Measurements from ENCODE around the gene ZFP1. TPM values are rescaled to one million over a fixed set of nuclear protein-coding genes. Genes with fewer than 3 reads are reported as not detected.
"Not testable (repeated sequence)": the region's sequence is repeated elsewhere in the genome, so short reads cannot be mapped to it uniquely, and the experiment has no call there.

Gene ZFP1
- total RNA-seq, 2 donors from 2014 or later: 11.2 to 16.7 TPM

- Mint-ChIP-seq H3K4me1 (ENCODE audit: low read depth in 2 of 2) (no peaks in the 10 kb centered on the region), H3K9me3 (no peaks in the 10 kb centered on the region), H3K36me3 (no peaks in the 10 kb centered on the region), H3K4me3 (no peak overlapping the region), H3K27me3 (peaks cover 22 to 25% of the 10 kb centered on the region in 2 donors), H3K27ac (no peak overlapping the region)
- DNase-seq (ENCODE audit: low spot score): no peak
- ATAC-seq: no peak
Observed at GRCh38 chr16:75193730-75194444, 45.6 kb downstream of the ZFP1 start.

- ATAC-seq (no peak), DNase-seq (ENCODE audit: low spot score) (no peak)
- Mint-ChIP-seq H3K4me3 (no peak overlapping the region), H3K36me3 (no peaks in the 10 kb centered on the region), H3K4me1 (ENCODE audit: low read depth in 2 of 2) (peaks cover 0 to 5% of the 10 kb centered on the region in 2 donors), H3K27me3 (peaks cover 25 to 30% of the 10 kb centered on the region in 2 donors), H3K9me3 (no peaks in the 10 kb centered on the region), H3K27ac (no peak overlapping the region)
Observed at GRCh38 chr16:75195811-75196790, 47.8 kb downstream of the ZFP1 start.

GRCh38 chr16:75196836-75197235 is 48.5 kb downstream of the ZFP1 start:
- Mint-ChIP-seq H3K36me3 (no peaks in the 10 kb centered on the region), H3K4me1 (ENCODE audit: low read depth in 2 of 2) (peaks cover 0 to 8% of the 10 kb centered on the region in 2 donors), H3K27ac (no peak overlapping the region), H3K27me3 (peaks cover 26 to 30% of the 10 kb centered on the region in 2 donors), H3K4me3 (no peak overlapping the region), H3K9me3 (no peaks in the 10 kb centered on the region)
- ATAC-seq (no peak), DNase-seq (ENCODE audit: low spot score) (no peak)

GRCh38 chr16:75197522-75198134 is 49.3 kb downstream of the ZFP1 start:
- Mint-ChIP-seq H3K9me3 (no peaks in the 10 kb centered on the region), H3K4me3 (no peak overlapping the region), H3K27ac (no peak overlapping the region), H3K36me3 (no peaks in the 10 kb centered on the region), H3K4me1 (ENCODE audit: low read depth in 2 of 2) (peaks cover 0 to 8% of the 10 kb centered on the region in 2 donors), H3K27me3 (peaks cover 25 to 30% of the 10 kb centered on the region in 2 donors)
- ATAC-seq: no peak
- no peak for DNase-seq (ENCODE audit: low spot score)

GRCh38 chr16:75198135-75198600 is 49.8 kb downstream of the ZFP1 start:
- ATAC-seq: no peak
- no peak for DNase-seq (ENCODE audit: low spot score)
- Mint-ChIP-seq H3K36me3 (no peaks in the 10 kb centered on the region), H3K4me3 (no peak overlapping the region), H3K4me1 (ENCODE audit: low read depth in 2 of 2) (peaks cover 0 to 8% of the 10 kb centered on the region in 2 donors), H3K9me3 (no peaks in the 10 kb centered on the region), H3K27me3 (peaks cover 22 to 30% of the 10 kb centered on the region in 2 donors), H3K27ac (no peak overlapping the region)

- Mint-ChIP-seq H3K27ac (no peak overlapping the region), H3K4me3 (no peak overlapping the region), H3K9me3 (no peaks in the 10 kb centered on the region), H3K4me1 (ENCODE audit: low read depth in 2 of 2) (peaks cover 0 to 8% of the 10 kb centered on the region in 2 donors), H3K36me3 (no peaks in the 10 kb centered on the region), H3K27me3 (peaks cover 16 to 23% of the 10 kb centered on the region in 2 donors)
- DNase-seq (ENCODE audit: low spot score): no peak
- ATAC-seq: no peak
Observed at GRCh38 chr16:75202069-75202590, 53.8 kb downstream of the ZFP1 start.

- DNase-seq (ENCODE audit: low spot score): no peak
- Mint-ChIP-seq H3K27me3 (peaks cover 10 to 14% of the 10 kb centered on the region in 2 donors), H3K27ac (no peak overlapping the region)
Observed at GRCh38 chr16:75203096-75203495, 54.8 kb downstream of the ZFP1 start.

GRCh38 chr16:75203667-75204409 is 55.5 kb downstream of the ZFP1 start:
- Mint-ChIP-seq H3K4me3 (no peak overlapping the region), H3K27me3 (peaks cover 6 to 9% of the 10 kb centered on the region in 2 donors), H3K27ac (no peak overlapping the region), H3K36me3 (no peaks in the 10 kb centered on the region), H3K9me3 (no peaks in the 10 kb centered on the region), H3K4me1 (ENCODE audit: low read depth in 2 of 2) (peaks cover 0 to 8% of the 10 kb centered on the region in 2 donors)
- DNase-seq (ENCODE audit: low spot score) (no peak), ATAC-seq (no peak)

More at GRCh38 chr16:75203096-75203495, 54.8 kb downstream of the ZFP1 start:
- no peaks in the 10 kb centered on the region for H3K9me3 Mint-ChIP-seq
- H3K4me3 Mint-ChIP-seq: no peak overlapping the region
- H3K36me3 Mint-ChIP-seq: no peaks in the 10 kb centered on the region
- no peak for ATAC-seq
- H3K4me1 Mint-ChIP-seq (ENCODE audit: low read depth in 2 of 2): peaks cover 0 to 8% of the 10 kb centered on the region in 2 donors

- no peak overlapping the region for H3K4me3 Mint-ChIP-seq
- ATAC-seq: peak in 1 of 2 donors; percentile 40
- H3K27ac Mint-ChIP-seq: no peak overlapping the region
- DNase-seq (ENCODE audit: low spot score): no peak
- no peaks in the 10 kb centered on the region for H3K9me3 Mint-ChIP-seq
- peaks cover 6 to 9% of the 10 kb centered on the region in 2 donors for H3K27me3 Mint-ChIP-seq
- H3K4me1 Mint-ChIP-seq (ENCODE audit: low read depth in 2 of 2): peaks cover 0 to 8% of the 10 kb centered on the region in 2 donors
- H3K36me3 Mint-ChIP-seq: no peaks in the 10 kb centered on the region
Observed at GRCh38 chr16:75204410-75204758, 56.1 kb downstream of the ZFP1 start.

- DNase-seq (ENCODE audit: low spot score); H3K27ac Mint-ChIP-seq; H3K4me1 Mint-ChIP-seq (ENCODE audit: low read depth in 2 of 2); H3K4me3 Mint-ChIP-seq; H3K9me3 Mint-ChIP-seq; H3K27me3 Mint-ChIP-seq; H3K36me3 Mint-ChIP-seq; ATAC-seq: not testable (repeated sequence)
Observed at GRCh38 chr16:75204905-75205304, 56.6 kb downstream of the ZFP1 start.

GRCh38 chr16:75205438-75205837 is 57.1 kb downstream of the ZFP1 start:
- H3K4me3 Mint-ChIP-seq; ATAC-seq; H3K27ac Mint-ChIP-seq; H3K4me1 Mint-ChIP-seq (ENCODE audit: low read depth in 2 of 2); H3K27me3 Mint-ChIP-seq; DNase-seq (ENCODE audit: low spot score); H3K36me3 Mint-ChIP-seq; H3K9me3 Mint-ChIP-seq: not testable (repeated sequence)

GRCh38 chr16:75205961-75206748 is 57.8 kb downstream of the ZFP1 start:
- peak in 1 of 2 donors; percentile 9 for ATAC-seq
- H3K9me3 Mint-ChIP-seq; H3K4me3 Mint-ChIP-seq; DNase-seq (ENCODE audit: low spot score); H3K4me1 Mint-ChIP-seq (ENCODE audit: low read depth in 2 of 2); H3K27ac Mint-ChIP-seq; H3K27me3 Mint-ChIP-seq; H3K36me3 Mint-ChIP-seq: not testable (repeated sequence)
